GM19397 (cell line): Measurements from ENCODE around the gene DPPA2.
"Not testable (repeated sequence)": the region's sequence is repeated elsewhere in the genome, so short reads cannot be mapped to it uniquely, and the experiment has no call there.

Experiments used
- ATAC-seq: cut with Tn5 transposase; IDR thresholded peaks from one replicate; pipeline ENCODE4 v1.9.1; 2021; ENCODE audit warnings: mild to moderate bottlenecking, moderate library complexity; ENCODE audit not compliant: unreplicated experiment

Gene DPPA2, protein sequence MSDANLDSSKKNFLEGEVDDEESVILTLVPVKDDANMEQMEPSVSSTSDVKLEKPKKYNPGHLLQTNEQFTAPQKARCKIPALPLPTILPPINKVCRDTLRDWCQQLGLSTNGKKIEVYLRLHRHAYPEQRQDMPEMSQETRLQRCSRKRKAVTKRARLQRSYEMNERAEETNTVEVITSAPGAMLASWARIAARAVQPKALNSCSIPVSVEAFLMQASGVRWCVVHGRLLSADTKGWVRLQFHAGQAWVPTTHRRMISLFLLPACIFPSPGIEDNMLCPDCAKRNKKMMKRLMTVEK

DNA sequence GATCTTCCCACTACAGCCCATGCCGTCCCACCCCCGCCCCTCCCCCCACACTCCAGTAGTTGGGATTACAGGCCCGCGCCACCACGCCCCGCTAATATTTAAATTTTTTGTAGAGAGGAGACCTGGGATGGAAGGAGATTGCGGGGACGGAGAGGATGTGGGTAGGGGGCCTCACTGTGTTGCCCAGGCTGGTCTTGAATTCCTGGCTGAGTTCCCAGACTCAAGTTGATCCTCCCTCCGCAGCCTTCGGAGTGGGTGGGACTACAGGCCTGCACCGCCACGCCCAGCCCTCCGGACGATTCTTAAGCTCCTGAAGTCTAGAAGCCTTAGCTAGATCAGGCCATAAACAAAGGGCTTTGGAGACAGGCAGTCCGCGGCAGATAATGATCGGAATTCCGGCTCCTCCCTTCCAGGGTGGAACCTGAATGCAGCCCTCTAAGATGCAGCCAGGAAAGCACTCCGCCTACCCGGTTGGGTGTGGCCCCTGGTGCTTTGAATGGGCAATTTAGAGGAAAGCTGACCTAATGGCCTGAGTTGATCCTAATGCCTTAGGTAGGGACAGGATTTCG is at the start of gene DPPA2:
Gene DPPA2 (minus strand): TSS at position 356 of the 569 bp plus-strand sequence. CDS start 1,975 bp downstream, outside the sequence.
- no peak for ATAC-seq

DNA sequence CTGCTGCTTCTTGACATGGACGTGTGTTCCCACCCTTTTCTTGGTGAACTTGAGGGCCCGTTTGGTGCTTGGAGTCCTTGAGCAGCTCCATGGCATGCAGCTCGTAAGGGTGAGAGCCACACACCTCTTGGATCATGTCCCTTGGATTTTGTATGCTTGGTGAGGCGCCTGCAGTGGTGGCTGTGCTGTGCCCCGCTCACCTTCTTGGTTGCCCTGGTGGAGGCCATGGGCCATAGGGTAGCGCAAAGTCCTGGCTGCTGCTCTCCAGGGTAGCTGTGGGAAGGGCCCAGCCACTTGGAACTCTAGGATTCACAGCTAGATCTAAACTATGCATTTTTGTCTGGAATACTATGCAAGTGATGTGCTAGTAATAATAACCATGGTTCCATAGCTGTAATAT is 47.8 kb upstream of the DPPA2 start:
- no peak for ATAC-seq

DNA sequence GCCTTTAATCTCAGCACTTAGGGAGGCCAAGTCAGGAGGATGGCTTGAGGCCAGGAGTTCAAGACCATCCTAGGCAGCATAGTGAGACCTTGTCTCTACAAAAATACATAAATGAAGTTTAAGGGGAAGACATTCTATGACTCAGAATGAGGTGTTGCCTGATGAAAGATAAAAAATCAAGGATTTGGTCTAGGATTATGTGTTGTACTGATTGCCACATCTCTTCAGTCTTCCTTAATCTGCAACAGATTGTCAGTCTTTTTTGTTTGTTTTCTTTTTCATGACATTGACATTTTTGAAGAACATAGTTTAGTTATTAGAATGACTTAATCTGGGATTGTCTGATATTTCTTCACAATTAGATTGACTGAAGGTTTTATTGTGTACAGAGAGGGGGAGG is 47.3 kb upstream of the DPPA2 start:
- ATAC-seq = no peak

DNA sequence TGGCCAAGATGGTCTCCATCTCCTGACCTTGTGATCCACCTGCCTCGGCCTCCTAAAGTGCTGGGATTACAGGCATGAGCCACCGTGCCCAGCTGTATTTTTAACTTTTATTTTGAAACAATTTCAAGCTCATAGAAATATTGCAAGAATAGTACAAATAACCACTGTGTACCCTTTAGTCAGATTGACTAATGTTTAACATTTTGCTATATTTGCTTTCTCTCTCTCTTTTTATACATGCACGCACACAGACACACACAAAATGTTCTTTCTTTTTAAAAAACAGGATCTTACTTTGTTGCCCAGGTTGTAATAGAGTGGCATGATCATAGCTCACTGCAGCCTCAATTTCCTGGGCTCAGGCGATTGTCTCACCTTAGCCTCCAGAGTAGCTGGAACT is 46.5 kb upstream of the DPPA2 start:
- ATAC-seq = no peak

DNA sequence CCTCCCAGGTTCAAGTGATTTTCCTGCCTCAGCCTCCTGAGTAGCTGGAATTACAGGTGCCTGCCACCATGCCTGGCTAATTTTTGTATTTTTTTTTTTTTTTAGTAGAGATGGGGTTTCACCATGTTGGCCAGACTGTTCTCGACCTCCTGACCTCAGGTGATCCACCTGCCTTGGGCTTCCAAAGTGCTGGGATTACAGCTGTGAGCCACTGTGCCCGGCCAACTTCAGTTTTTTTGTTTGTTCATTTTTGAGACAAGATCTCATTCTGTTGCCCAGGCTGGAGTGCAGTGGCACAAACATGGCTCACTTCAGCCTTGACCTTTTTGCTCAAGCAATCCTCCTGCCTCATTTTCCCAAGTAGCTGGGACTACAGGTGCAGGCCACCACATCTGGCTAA is 42.5 kb upstream of the DPPA2 start:
- not testable (repeated sequence) for ATAC-seq

DNA sequence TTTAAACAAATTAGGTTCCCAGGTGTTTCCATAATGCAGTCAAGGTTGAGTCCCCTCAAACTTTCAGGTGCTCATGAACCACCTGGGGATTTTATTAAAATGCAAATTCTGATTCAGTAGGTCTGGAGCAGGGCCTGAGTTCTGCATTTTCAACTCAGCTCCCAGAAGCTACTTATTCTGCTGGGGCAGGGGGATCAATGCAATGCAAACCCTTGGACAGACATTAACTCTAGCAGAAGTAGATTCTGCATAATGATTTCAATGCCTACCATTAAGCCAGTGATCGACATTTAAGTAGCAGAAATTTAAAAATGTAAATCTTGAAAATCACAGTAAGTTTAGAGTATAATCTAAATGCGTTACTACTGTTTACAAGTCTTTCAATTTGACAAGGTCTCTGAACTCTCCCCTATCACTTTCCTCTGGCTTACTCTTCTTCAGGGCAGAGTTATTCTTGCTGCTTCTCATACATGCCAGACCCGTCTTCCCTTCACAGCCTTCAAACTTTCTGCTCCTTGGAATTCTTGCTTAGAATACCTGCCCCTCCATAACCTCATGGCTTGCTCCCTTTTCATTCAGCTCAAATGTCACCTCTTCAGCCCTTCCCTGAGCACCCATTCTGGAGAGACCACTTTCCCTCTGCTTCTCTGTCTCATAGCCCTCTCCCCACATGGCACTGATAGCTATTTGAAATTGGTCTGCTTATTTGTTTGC is 40.3 kb upstream of the DPPA2 start:
- ATAC-seq = no peak

DNA sequence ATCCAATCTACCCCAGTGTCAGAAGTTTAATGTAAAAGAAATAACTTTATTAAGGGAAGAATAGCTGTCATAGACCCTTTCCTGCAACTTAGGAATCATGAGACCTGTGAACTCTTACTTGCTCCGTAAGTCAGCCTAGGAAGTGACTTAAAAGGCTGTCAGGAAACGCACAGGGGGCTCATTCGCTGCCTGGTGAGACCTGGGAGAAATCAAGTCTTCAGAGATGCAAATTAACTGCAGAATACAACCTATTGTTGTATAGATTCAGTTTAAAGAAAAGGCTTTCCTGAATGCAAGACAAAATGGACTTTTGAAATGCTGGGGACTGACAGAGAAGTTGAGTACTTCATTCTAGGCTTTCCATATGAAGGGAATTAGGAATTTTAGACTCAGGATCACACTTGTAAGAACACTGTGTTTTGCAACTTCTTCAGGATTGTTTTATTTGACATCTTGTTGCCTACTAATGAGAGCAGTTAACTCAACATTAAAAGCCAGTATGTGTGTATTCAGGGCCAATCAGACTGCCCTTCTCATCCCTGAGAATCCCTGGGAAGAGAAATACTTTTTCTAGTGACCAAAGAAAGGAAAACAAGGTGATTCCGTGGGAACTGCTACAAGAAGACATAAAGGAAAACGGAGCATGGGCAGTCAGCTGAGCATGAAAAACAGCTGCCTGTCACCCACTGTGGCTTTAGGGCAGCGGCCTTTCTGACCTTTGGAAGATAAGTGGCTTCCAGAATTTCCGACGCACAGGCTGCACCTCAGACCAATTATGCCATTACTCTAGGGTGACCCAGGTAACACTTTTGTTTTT is 39.5 kb upstream of the DPPA2 start:
- no peak for ATAC-seq

DNA sequence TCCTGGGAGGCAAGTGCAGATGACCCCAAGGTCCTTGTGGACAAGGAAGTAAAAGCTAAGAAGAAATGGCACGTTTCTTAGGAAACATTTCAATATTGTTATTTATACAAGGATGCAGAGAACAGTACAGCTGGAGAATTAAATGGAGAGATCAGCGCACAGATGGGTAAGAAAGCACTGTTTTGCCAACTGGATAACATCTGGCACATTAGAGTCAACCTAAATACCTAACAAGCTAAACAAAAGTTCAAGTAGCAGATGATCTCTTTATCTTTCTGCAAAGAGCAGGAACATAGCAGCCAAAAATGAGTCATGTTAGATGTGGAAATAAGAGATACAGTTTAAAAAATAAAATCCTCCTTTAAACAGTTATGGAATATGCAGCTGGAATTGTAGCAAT is 36.7 kb upstream of the DPPA2 start:
- no peak for ATAC-seq

DNA sequence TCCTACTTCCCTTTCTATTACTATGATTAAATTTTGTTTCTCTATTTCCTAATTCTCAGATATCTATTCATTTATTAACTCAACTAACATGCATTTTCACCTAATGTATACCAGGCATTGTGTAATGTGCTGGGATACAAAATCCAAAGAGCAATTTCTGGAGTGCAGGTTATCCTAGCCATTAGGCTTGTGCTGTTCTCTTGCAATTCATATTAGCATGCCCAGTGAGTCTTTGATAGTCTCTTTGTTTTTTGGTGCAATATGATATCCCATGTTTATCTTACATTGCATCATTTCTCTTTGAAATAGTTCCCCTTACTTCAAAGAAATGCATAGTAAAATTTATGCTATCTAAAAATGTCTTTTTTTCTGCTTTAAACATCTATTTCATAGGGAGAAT is 34.9 kb upstream of the DPPA2 start:
- no peak for ATAC-seq

DNA sequence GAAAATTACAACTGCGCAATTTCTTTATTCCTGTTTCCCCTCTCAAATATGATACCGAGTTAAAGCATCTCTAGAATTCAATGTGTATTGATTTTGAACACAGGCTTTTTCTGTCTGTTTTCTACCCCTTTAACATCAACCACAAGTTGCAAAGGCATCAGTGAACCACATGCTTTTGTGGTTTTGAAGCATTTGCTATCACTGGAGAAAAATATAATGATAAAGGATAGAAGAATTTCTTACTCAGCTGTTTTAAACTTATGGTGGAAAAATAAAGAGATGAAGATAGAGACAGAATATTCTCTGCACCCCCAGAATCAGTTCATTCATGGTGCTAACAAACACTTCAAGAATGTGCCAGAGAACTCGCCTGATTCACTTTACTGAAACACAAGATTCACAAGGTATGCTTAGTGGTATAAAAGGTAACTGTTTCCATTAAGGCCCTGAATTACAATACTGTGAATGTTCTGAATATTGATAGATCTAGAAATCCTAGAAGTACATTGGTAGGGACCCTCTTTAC is 30.5 kb upstream of the DPPA2 start:
- ATAC-seq = no peak

DNA sequence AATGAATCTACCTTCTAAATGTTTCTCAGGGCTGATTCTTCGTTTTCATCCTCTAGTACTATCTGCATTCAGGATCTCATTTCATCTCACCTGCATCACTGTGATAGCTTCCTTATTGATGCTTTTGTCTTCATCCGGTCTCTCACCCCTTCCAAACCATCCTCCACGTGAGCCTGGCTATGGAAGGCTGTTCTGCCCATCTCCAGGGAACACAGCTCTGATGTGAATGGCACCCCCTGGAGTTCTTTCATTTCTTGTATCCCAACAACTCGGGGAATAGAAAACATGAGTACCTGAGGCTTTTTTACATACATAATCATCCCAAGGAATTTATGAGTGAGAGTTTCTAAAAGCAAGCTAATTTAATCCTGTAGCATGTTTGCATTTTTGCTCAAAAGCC is 29.8 kb upstream of the DPPA2 start:
- no peak for ATAC-seq

DNA sequence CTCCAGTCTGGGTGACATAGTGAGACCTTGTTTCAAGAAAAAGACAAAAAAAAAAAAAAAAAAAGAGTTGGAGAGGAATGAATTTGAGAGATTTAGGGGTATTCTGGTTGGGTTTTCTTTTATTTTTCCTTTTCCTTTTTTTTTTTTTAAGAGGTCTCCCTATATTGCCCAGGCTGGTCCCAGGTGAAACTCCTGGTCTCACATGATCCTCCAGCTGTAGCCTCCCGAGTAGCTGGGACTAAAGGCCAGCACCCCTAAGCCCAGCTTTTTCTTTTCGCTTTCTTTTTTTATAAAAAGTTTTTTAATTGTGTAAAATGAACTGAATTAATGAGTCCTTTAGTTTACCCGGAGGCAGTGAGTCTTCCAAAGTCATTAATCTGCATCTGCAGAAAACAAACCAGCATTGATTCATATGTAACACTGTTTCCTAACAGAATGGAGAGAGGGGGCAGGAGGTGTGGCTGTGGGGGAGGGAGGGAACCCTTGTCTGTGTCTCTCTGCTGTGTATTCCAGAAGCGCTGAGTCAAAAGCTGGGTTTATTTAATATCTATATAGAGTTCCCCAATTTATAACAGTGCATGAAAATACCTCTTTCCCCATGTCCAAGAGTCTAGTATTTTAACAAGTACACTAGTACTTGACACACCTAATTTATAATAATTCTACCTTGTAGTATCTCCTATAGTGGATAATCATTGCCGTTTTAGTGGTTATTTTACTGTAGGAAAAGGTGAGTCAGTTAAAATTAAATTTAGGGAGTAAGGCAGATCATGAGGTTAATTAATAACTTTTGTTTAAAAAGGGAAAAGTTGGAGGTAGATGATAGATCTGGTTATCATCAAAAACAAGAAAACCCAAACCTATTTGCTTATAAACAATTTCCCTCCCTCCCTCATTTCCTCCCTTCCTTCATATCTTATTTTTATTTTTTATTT is 23.7 kb upstream of the DPPA2 start:
- no peak for ATAC-seq

DNA sequence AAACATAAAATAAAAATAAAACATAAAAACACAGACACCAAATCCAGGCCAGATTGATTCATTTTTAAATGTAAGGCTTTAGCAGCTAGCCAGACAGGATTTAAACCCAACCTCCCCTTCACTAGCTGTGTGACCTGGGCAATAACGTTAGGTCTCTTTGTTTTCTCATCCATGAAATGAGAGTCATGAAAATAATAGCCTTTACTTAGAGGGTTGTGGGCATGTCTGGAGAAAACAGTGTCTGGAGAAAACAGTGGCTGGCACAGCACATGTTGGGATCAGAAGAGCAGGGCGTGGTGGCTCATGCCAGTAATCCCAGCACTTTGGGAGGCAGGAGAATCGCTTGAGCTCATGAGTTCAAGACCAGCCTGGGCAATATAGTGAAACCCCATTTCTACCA is 22.9 kb upstream of the DPPA2 start:
- ATAC-seq = no peak

DNA sequence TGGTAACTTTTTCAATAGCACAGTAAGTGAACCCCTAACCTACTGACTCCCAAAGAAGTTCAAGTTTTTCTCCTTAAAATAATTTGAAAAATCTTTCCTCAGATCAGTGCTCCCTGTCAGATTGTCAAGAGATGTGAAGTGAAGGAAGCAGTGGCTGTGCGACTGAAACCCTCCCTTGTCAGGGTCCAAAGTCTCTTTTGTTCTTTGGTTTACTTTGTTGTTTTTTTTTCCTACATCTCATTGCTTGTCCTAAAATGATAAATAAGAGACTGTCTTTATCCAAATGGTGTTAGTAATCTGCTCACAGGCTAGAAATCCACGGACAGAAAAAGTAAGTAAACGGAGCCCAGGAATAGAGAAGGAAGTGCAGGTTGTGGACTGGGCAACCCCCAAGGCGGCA is 22.0 kb upstream of the DPPA2 start:
- no peak for ATAC-seq

DNA sequence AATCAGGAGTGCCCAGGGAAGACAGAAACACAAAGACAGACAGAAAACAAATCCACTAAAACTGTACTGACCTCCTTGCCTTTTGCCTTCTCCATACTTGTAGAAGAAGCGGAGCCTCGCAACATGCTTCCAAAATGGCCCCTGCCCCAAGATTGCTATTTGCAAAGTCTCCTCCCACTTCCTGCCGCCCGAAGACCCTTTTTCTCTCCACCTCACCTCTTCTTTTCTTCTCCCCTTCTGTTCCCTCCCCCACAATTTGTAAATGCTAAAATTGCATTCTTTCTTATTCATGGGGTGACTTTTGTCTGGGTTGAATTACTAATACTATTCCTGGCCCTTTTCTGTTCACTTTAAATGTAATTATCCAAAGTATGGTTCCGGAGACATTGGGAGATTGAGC is 21.1 kb upstream of the DPPA2 start, which contains the start of gene DPPA4:
Gene DPPA4 (minus strand): TSS at position 154 of the 400 bp plus-strand sequence. CDS start 29 bp downstream, at position 125.
- no peak for ATAC-seq

DNA sequence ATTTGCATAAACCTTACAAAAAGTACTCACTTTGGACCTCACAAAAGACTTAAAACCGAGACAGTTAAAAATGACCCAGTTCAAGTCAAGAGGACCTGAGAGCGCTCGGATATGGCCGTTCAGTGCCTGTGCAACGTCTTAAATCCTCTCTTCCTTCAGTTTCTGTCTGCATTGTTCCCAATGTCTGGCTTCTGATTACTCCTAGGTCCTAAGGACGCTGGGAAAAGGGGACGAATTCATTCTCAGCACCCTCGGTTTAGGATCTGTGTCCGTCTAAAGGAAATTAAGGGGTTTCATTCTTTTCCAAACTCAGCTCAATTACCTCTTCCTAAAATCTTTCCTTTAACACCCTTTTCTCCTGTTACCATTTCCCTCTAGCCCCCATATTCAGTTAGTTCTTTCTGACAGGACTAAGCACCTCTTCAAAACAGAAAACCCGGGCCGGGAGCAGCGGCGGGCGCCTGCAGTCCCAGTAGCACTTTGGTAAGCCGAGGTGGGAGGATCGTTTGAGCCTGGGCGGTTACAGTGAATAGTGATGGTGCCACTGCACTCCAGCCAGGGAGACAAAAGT is 20.1 kb upstream of the DPPA2 start:
- no peak for ATAC-seq

DNA sequence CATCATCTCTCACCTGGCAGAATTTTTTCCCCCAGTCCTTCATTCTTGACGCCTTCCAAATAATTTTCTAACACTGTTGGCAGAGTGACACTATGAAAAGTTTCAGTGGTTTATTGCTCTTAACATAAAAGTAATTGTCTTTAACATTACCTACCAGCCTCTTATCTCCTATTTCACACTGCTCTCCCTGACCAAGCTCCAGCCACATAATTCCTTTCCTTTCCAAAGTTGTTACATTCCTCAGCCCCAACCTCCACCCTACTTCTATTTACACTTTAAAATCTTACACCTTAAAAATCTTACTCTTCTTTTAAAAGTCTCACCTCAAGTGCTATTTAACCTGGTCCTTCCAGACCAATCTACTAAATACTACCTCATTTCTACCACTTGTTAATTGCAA is 18.3 kb upstream of the DPPA2 start:
- ATAC-seq = no peak

DNA sequence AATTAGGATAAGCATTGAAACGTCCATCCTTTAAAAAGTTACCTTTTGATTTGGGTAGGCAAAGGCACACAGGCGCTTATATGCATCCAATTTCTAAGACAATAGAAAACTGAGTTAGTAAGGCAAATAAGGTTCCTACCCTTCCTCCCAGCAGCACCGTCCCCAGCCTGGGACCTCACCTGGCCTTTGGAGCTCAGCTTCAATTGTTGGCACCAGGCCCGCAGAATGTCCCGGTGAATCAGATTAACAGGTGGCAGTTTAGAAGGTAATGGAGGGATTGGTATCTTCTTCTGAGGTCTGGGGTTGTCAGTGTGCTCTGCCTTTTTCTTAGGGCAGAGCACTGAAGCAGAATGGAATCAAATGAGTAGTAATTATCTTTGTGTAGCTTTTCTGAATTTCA is 15.4 kb upstream of the DPPA2 start:
- ATAC-seq = no peak

DNA sequence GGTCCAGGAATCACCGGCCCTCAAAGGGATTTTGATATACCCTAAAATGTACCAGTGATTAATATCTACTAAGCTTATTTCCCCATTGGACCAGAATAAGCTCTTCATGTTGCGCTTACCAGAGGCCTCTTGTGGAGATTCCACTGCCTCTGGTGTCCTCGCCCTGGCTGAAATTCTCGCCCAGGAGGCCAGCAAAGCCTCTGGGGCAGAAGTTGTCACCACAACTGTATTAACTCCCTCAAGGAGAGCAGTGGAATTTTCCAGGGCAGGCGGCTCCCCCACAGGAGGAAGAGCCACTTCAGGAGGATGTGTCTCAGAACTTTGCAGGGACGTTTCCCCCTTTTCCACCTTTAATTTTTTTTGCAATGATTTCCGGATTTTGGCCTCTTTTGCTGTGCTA is 14.1 kb upstream of the DPPA2 start:
- ATAC-seq = no peak

DNA sequence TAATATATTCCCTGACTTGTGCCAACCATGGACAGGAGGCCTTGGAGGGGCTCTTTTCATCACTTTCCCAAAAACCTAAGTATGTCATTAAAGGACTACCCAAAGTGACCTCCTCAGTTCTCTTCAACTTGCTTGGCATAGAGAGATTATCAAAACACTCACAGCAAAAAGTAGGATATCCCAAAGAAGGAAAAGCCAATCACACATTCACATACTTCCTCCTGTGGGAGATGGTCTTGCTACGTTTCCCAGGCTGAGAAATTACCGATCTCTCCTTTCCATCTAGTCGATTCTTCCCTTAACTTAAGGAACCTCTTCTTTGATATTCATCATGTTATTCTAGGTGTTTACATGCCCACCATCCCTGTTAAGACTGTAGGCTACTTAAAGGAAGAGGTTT is 11.9 kb upstream of the DPPA2 start:
- ATAC-seq = no peak
